Eye (tissue), 1 donor: ENCODE data around the gene CCR4.
"Not testable (repeated sequence)": the region's sequence is repeated elsewhere in the genome, so short reads cannot be mapped to it uniquely, and the experiment has no call there.

Experiments used
- DNase-seq: peaks from one replicate; pipeline ENCODE4 v3.0.0-alpha.2; 2015

CCR4 gene

DNA sequence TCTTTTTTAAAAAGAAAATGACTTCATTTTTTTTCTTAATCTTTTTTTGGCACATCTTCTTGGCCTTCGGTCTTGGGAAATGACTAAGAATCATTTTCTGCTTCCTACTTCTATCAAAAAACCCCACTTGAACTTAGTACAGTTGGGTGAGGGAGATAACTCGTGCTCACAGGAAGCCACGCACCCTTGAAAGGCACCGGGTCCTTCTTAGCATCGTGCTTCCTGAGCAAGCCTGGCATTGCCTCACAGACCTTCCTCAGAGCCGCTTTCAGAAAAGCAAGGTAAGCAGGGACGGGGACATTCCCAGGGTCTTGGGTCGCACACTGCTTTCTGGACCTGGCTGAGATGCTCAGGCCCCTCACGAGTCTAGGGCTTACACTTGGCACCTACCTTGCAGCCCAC lies at the start of gene CCR4:
CCR4 (plus strand) TSS at position 235 of the 402 bp plus-strand sequence. CDS start 1,779 bp downstream, outside the sequence.
- no peak for DNase-seq

DNA sequence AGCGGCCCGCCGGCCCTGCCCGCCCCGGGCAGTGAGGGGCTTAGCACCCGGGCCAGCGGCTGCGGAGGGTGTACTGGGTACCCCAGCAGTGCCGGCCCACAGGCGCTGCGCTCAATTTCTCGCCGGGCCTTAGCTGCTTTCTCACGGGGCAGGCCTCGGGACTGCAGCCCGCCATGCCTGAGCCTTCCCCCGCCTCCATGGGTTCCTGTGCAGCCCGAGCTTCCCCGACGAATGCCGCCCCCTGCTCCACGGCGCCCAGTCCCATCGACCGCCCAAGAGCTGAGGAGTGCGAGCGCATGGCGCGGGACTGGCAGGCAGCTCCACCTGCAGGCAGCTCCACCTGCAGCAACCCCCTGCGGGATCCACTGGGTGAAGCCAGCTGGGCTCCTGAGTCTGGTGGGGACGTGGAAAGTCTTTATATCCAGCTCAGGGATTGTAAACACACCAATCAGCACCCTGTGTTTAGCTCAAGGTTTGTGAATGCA lies 48.5 kb upstream of the CCR4 start:
- peak; percentile 20 for DNase-seq

DNA sequence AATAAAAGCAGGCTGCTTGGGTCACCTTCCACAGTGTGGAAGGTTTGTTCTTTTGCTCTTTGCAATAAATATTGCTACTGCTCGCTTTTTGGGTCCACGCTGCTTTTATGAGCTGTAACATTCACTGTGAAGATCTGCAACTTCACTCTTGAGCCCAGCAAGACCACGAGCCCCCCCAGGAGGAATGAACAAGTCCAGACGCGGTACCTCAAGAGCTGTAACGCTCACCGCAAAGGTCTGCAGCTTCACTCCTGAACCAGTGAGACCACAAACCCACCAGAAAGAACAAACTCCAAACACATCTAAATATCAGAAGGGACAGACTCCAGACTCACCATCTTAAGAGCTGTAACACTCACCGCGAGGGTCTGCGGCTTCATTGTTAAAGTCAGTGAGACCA lies 47.5 kb upstream of the CCR4 start:
- DNase-seq: no peak

- no peak for DNase-seq
These were observed 41.4 kb upstream of the CCR4 start for GRCh38 chr3:32909999-32910398.

- DNase-seq: no peak
These were observed 40.5 kb upstream of the CCR4 start for GRCh38 chr3:32910954-32911353.

DNA sequence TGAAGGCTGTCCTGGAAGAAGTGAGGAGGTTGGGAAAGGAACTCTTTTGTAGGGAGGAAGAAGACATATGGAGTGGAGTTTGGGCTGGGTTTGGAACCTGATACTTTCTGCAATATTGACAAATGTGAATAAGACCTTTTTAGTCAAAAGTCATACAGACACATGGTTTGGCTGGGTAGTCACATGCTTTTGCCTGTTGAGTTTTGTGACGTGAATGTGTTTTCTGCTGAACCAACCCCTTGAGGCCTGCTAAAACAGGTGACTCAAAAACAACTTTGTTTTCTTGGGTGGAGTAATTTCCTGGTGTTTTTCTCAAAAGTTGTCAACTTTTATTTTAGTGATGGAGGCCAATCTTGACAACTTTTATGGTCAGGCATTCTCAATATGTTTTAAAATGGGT lies 39.4 kb upstream of the CCR4 start:
- DNase-seq: no peak

DNA sequence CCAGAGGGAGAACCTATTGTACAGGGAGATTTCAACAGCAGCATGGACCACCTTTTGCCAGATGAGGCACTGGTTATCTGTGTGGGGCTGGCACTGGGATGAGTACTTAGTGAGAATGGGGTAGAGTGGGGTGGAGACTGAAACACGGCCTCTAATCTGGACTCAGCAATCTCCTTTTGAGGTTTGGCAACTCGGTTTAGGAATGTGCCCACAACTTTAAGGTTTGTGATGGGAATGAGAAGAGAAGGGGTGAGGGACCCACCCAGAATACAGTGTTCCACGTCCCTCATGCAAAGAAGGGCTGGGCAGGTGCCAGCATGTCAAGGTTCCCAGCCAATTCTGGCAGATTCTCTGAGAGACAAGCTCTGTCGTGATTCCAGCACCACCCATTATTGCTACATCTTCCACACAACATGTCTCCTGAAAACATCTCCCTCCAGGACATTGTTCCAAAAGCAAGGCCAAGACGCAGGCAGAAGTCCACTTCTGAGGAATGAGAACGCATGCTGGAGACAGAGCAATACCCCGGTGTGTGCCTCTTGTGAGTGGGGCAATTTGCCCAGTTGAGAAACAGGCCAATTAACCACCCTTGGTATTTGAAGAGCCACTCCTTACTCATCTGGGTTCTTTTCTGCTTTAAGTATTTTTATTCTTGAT lies 37.5 kb upstream of the CCR4 start:
- peak; percentile 29 for DNase-seq

GRCh38 chr3:32919920-32920319 lies 31.5 kb upstream of the CCR4 start:
- DNase-seq: no peak

GRCh38 chr3:32922078-32922477 lies 29.4 kb upstream of the CCR4 start:
- no peak for DNase-seq

DNA sequence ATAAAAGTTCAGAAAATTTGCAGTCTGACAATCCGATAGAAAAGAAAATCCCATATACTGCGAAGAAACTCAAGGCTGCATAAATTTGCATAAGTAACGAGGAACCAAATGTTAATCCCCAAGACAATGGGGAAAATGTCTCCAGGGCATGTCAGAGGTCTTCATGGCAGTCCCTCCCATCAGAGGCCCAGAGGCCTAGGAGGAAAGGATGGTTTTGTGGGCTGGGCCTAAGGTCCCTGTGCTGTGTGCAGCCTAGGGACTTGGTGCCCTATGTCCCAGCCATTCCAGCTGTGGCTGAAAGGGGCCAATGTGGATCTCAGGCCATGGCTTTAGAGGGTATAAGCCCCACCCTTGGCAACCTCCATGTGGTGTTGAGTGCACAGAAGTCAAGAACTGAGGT lies 21.3 kb upstream of the CCR4 start:
- DNase-seq: no peak

DNA sequence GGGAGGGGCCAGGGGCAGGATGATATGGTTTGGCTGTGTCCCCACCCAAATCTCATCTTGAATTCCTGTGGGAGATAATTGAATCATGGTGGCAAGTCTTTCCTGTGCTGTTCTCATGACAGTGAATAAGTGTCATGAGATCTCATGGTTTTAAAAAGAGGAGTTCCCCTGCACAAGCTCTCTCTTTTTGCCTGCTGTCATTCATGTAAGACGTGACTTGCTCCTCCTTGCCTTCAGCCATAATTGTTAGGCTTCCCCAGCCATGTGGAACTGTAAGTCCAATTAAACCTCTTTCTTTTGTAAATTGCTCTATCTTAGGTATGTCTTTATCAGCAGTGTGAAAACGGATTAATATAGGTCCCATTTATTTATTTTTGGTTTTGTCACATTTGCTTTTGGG lies 20.2 kb upstream of the CCR4 start:
- not testable (repeated sequence) for DNase-seq

DNA sequence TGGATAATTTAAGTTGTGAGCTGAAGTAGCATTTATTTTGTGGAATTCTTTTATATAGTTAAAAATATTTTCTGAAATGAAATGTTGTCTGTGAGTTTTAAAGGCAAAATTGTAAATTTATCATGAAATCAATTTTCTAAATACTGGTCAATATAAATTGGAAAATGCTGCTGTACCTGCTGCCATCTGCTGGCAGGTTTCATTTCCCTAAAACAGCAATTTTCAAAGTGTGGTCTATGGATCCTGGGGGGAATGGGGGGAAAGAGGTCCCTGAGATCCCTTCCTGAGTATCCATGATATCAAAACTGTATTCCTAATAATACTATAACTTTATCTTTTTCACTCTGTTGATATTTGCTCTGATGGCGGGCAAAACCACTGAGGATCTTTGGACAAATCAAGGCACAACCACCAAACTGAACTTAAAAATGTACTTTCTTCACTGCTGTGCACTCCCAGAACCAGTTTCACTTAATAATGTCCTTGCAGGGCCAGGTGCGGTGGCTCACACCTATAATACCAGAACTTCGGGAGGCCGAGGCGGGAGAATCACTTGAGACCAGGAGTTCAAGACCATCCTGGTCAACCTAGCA lies 17.2 kb upstream of the CCR4 start:
- DNase-seq: peak; percentile 76

DNA sequence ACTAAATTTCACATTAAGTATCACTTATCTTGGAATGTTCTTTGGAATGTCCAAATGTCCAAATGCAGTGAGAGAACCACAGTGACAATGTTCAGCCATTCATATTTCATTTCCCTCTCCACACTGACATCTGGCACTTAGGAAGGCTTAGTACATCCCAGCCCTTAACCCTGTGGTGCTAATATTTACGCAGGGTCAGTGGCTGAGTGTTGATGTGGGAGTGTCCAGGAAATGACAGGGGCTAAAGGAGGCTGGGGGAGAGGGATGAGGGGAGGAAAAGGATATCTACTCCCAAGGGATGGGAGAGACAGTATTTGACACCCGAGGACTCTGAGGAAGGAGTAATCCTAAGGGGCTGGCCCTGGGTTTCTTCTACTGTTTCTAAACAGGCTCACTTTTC lies 14.1 kb upstream of the CCR4 start:
- DNase-seq: peak; percentile 39

- DNase-seq: not testable (repeated sequence)
These were observed 11.7 kb upstream of the CCR4 start for GRCh38 chr3:32939531-32940284.

DNA sequence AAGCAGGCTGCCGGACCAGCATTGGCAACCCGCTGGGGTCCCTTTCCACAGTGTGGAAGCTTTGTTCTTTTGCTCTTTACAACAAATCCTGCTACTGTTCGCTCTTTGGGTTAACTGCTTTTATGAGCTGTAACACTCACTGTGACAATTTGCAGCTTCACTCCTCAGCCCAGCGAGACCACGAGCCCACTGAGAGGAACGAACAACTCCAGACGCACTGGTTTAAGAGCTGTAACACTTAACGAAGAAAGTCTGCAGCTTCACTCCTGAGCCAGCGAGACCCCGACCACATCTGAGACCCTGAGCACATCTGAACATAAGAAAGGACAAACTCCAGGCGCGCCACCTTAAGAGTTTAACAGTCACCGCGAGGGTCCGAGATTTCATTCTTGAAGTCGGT lies 10.7 kb upstream of the CCR4 start:
- no peak for DNase-seq

- no peak for DNase-seq
These were observed 6.3 kb upstream of the CCR4 start for GRCh38 chr3:32945136-32945535.

DNA sequence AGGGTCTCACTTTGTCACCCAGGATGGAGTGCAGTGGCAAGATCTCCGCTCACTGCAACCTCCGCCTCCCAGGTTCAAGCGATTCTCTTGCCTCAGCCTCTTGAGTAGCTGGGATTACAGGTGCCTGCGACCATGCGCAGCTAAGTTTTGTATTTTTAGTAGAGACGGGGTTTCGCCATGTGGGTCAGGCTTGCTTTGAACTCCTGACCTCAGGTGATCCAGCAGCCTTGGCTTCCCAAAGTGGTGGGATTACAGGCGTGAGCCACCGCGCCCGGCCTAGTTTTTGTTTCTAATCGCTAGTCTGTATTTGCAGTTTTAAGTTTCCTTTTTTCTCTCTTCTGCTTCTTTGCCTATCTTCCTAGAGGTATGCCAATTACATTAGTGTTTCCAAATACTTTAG lies 5.8 kb upstream of the CCR4 start:
- DNase-seq: peak; percentile 10

DNA sequence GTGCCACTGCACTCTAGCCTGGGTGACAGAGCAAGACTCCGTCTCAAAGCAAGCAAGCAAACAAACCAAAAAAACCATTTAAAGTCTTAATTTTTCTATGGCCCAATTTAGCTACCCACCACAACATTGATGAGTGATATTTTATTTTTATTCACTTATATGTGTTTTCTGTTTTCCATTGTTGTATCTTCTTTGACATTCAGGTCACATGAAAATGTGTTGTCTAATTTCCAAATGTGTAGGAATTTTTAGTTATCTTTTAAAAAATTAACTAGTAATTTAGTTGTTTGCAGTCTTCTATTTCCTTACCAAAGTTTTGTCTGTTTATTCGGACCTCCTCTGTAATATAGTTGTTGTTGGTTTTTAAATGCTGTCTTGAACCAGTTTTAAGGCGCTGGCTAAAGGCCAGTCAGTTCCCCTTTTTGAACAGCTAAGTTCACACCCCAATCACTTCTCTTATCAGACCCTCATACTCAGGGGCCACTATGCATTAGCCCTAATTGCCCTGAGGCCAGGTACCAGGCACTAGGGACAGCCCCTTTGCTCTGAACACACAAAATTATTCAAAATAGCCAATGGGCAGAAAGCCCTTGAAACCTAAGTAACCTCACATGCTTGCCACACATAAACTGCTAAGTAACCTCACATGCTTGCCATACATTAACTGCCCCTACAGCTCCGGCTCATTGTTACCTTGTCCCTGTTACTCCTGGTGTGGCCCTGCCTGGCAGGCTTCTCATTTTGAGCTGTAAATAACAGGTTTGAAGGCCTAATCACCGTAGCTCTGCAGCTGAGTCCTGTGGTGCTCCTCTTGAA lies 4.3 kb upstream of the CCR4 start:
- DNase-seq: no peak

- DNase-seq: peak; percentile 91
These were observed 3.6 kb upstream of the CCR4 start for GRCh38 chr3:32947789-32948238.

DNA sequence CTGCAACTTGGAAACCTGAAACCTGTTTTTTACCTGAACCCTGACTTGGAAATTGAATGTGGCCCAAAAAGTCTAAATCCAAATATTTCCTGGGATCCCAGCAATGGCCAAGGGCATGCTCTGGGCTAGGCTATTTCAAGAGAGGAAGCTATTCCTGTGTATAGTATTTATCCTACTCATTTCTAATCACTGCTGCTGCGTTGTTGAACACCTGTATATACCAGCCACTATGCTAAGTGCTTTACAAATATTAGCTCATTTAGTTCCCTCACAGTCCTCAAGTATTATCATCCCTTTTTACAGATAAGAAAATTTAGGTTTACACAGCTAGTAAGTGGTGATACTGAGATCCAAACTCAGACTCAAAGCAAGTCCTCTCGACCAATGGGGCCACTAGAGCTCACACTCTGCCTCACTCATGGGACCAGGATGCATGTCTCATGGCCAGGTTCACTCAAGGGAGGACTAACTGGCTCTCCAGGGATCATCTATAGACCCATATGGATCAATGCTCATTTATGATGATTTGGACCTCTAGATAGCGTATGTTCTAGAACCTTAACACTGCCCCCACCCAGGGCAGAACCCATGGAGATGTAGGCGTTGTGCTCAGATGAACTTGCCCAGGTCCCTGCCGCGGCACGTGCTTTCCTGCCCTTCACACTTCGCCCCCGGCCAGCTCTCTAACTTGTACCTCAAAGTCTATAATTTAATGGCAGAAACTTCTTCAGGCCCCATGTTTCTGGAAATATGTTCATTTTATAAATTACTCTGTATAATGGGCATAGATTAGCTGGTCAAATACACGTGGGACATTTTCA lies 2.6 kb upstream of the CCR4 start:
- no peak for DNase-seq

GRCh38 chr3:32950516-32950915 lies 928 bp upstream of the CCR4 start:
- no peak for DNase-seq
